Osteocyte (in vitro differentiated cells): ENCODE data around the gene MAP9. TPM values are rescaled to one million over a fixed set of nuclear protein-coding genes. Genes with fewer than 3 reads are reported as not detected.

Experiments
- DNase-seq: peaks from one replicate; pipeline ENCODE4 v3.0.0; 2021; ENCODE audit warnings: mixed read lengths; ENCODE audit not compliant: unreplicated experiment; ENCODE audit errors: extremely low spot score
- H3K27ac Mint-ChIP-seq: one replicate; pipeline ENCODE4 v1.8.0; 2021; ENCODE audit warnings: mild to moderate bottlenecking, mixed read lengths; ENCODE audit not compliant: unreplicated experiment
- H3K27me3 Mint-ChIP-seq: one replicate; pipeline ENCODE4 v1.8.0; 2021; ENCODE audit warnings: mixed read lengths; ENCODE audit not compliant: unreplicated experiment
- H3K36me3 Mint-ChIP-seq: one replicate; pipeline ENCODE4 v1.8.0; 2021; ENCODE audit warnings: mixed read lengths; ENCODE audit not compliant: unreplicated experiment
- H3K4me1 Mint-ChIP-seq: one replicate; pipeline ENCODE4 v1.8.0; 2021; ENCODE audit warnings: mixed read lengths; ENCODE audit not compliant: unreplicated experiment
- H3K4me3 Mint-ChIP-seq: one replicate; pipeline ENCODE4 v1.8.0; 2021; ENCODE audit warnings: mild to moderate bottlenecking, moderate library complexity, mixed read lengths; ENCODE audit not compliant: unreplicated experiment
- H3K9me3 Mint-ChIP-seq: one replicate; pipeline ENCODE4 v1.8.0; 2021; ENCODE audit warnings: mixed read lengths; ENCODE audit not compliant: unreplicated experiment
- total RNA-seq: library from RNA; stranded (reverse); gene quantifications from 2 replicates; pipeline ENCODE4 v1.2.1, GENCODE V29; 2021
- TF ChIP-seq, protein P1 (sequence below): fragments of 200-600 bp; sonication (generic); IDR thresholded peaks from 2 replicates; pipeline ENCODE4 v1.5.0; 2021; ENCODE audit warnings: antibody characterized with exemption, mild to moderate bottlenecking, moderate library complexity

The MAP9 gene
- total RNA-seq, 1 donor from 2014 or later = 15.8 TPM

DNA sequence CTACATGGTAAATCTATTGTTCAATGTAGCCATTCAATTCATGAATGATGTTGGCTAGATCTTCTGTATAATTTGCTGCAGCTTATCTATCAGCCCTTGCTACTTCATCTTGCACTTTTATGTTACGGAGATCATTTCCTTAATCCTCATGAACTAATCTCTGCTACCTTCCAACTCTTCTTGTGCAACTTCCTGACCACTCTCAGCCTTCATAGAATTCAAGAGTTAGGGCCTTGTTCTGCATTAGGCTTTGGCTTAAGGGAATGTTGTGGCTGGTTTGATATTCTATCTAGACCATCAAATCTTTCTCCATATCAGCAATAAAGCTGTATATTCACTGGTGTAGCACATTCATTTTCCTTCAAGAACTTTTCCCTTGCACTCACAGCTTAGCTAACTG lies 36.7 kb upstream of the MAP9 start:
- Mint-ChIP-seq H3K27ac (no peak overlapping the region), H3K36me3 (no peaks in the 10 kb centered on the region), H3K4me3 (no peak overlapping the region), H3K9me3 (no peaks in the 10 kb centered on the region), H3K4me1 (no peaks in the 10 kb centered on the region), H3K27me3 (peaks cover 24% of the 10 kb centered on the region)
- TF ChIP-seq, protein P1, sequence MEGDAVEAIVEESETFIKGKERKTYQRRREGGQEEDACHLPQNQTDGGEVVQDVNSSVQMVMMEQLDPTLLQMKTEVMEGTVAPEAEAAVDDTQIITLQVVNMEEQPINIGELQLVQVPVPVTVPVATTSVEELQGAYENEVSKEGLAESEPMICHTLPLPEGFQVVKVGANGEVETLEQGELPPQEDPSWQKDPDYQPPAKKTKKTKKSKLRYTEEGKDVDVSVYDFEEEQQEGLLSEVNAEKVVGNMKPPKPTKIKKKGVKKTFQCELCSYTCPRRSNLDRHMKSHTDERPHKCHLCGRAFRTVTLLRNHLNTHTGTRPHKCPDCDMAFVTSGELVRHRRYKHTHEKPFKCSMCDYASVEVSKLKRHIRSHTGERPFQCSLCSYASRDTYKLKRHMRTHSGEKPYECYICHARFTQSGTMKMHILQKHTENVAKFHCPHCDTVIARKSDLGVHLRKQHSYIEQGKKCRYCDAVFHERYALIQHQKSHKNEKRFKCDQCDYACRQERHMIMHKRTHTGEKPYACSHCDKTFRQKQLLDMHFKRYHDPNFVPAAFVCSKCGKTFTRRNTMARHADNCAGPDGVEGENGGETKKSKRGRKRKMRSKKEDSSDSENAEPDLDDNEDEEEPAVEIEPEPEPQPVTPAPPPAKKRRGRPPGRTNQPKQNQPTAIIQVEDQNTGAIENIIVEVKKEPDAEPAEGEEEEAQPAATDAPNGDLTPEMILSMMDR = no peak
- DNase-seq = no peak

DNA sequence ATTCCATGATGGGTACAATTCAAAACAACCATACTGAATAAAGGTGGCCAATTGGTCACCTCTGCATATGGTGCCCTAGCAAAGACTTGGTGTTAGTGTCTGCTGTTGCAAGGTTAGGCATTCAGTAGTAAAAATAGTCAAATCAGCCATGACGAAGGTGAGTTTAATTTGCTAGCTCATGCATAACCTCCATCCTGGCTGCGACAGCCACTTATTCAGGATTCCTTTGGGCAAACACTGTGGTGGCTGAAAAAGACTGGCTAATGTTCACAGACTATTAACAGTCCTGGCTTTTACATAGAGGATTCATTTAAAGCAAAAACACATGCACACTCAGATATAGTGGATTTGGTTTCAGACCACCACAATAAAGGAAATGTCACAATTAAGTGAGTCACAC lies 34.8 kb upstream of the MAP9 start:
- no peak for DNase-seq
- H3K27me3 Mint-ChIP-seq = peaks cover 24% of the 10 kb centered on the region
- TF ChIP-seq, protein P1 = no peak
- no peak overlapping the region for H3K4me3 Mint-ChIP-seq
- H3K4me1 Mint-ChIP-seq = no peaks in the 10 kb centered on the region
- no peaks in the 10 kb centered on the region for H3K9me3 Mint-ChIP-seq
- no peak overlapping the region for H3K27ac Mint-ChIP-seq
- H3K36me3 Mint-ChIP-seq = no peaks in the 10 kb centered on the region

DNA sequence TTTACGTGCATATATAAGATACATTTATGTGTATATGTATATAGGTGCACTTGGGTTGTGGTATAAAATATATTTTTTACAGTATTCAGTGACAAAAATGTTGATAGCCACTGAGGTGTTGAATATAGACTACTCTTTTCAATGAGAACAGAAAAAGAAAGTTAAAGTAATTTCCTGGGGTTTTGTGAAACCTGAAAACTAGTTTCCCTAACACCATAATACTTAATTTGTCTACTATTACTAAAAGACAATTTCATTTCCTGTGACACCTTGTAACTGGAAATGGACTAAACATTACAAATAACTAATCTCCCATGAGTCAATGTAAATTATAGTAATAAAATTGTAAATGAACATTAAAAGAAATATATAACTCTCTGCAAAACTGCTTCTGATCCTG lies 32.0 kb upstream of the MAP9 start:
- Mint-ChIP-seq H3K27ac (no peak overlapping the region), H3K9me3 (no peaks in the 10 kb centered on the region), H3K27me3 (peaks cover 30% of the 10 kb centered on the region), H3K4me1 (no peaks in the 10 kb centered on the region), H3K36me3 (no peaks in the 10 kb centered on the region), H3K4me3 (no peak overlapping the region)
- no peak for DNase-seq
- TF ChIP-seq, protein P1 = no peak

DNA sequence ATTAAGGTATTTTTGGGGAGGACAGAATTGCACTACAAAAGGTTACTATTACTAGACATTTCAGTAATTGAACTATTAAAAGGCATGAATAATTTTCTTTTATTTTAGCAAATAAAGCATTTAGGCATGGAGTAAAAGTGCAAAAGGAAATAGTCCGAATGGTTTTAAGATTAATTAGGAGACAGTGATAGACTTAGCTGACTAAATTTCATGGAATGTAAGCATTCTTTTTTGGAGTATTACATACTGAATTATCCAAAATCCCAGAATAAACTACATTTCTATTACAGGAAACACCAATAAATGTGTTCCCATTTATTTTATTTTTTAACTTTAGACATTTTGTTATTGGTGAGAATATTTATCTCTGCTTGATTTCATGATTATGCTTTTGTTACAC lies 30.7 kb upstream of the MAP9 start:
- no peak overlapping the region for H3K4me3 Mint-ChIP-seq
- H3K27me3 Mint-ChIP-seq = peaks cover 28% of the 10 kb centered on the region
- DNase-seq = no peak
- H3K27ac Mint-ChIP-seq = no peak overlapping the region
- no peaks in the 10 kb centered on the region for H3K4me1 Mint-ChIP-seq
- TF ChIP-seq, protein P1 = no peak
- no peaks in the 10 kb centered on the region for H3K36me3 Mint-ChIP-seq
- H3K9me3 Mint-ChIP-seq = no peaks in the 10 kb centered on the region

DNA sequence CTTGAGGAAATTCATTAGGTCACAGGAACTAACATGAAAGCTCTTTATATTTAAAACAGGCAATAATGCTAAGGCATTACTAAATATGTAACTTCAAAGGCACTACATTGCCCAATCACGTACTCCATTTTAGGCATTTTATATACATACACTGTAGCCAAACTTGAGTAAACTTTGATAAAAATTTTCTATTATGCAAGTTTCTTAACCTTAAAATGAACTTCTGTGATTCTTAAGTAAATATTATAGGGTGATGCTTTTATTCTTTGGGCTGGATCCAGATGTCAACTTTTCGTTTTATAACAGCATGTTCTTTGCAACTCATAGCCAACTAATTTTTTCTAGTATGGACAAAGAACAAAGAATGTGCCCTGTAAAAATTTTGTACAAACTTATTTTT lies 28.3 kb upstream of the MAP9 start:
- Mint-ChIP-seq H3K4me3 (no peak overlapping the region), H3K27me3 (peaks cover 27% of the 10 kb centered on the region), H3K27ac (no peak overlapping the region), H3K36me3 (no peaks in the 10 kb centered on the region), H3K9me3 (no peaks in the 10 kb centered on the region), H3K4me1 (peaks cover 2% of the 10 kb centered on the region)
- no peak for DNase-seq
- TF ChIP-seq, protein P1 = no peak
